Esophagus muscularis mucosa (tissue), 4 donors: ENCODE data around the gene H2AZ2. TPM values are rescaled to one million over a fixed set of nuclear protein-coding genes. Genes with fewer than 3 reads are reported as not detected.

Experiments used
- DNase-seq: peaks from one replicate; pipeline ENCODE4 v3.0.0-alpha.2; 2017; ENCODE audit errors: extremely low spot score
- H3K27ac ChIP-seq, 4 donors: fragments of 200-600 bp; sonication (generic); replicated peaks in 1 of 4; 1 replicate in 3 of 4; 2 replicates in 1 of 4; pipeline ENCODE4 v1.5.1; 2016 to 2019; ENCODE audit warnings: mild to moderate bottlenecking in 1 of 4
- H3K27me3 ChIP-seq, 4 donors: fragments of 200-600 bp; sonication (generic); one replicate each; pipeline versions ENCODE4 v1.5.1 to v1.6.0; 2016 to 2019
- H3K36me3 ChIP-seq, 4 donors: fragments of 200-600 bp; sonication (generic); one replicate each; pipeline ENCODE4 v1.5.1; 2016 to 2019
- H3K4me1 ChIP-seq, 4 donors: fragments of 200-600 bp; sonication (generic); one replicate each; pipeline ENCODE4 v1.5.1; 2016 to 2019
- H3K4me3 ChIP-seq, 4 donors: fragments of 200-600 bp; sonication (generic); 1 replicate in 2 of 4; 2 replicates in 2 of 4; pipeline ENCODE4 v1.5.1; 2016 to 2019; ENCODE audit warnings: mild to moderate bottlenecking in 4 of 4, moderate library complexity in 1 of 4
- H3K9me3 ChIP-seq, 4 donors: fragments of 200-600 bp; sonication (generic); 1 replicate in 3 of 4; 2 replicates in 1 of 4; pipeline ENCODE4 v1.5.1; 2016 to 2019
- CTCF ChIP-seq, 3 experiments: fragments of 200-600 bp in 2 of 3; fragments of 450-650 bp in 1 of 3; sonication (generic) in 2 of 3; IDR thresholded peaks; one replicate each; pipeline ENCODE4 v1.5.1; 2017 to 2019; ENCODE audit warnings: antibody characterized with exemption in 3 of 3, mild to moderate bottlenecking in 2 of 3, moderate library complexity in 1 of 3
- EP300 ChIP-seq: sonication (generic); formaldehyde crosslinking; IDR thresholded peaks from one replicate; pipeline ENCODE4 v1.6.1; 2017; ENCODE audit warnings: antibody characterized with exemption
- POLR2A ChIP-seq: fragments of 450-650 bp; IDR thresholded peaks from one replicate; pipeline ENCODE4 v1.6.1; 2017; ENCODE audit warnings: antibody characterized with exemption, moderate library complexity, mild to moderate bottlenecking, low read depth
- POLR2AphosphoS5 ChIP-seq, 2 donors: sonication (generic); formaldehyde crosslinking; IDR thresholded peaks; one replicate each; pipeline ENCODE4 v1.6.1; 2017; ENCODE audit warnings: antibody characterized with exemption in 2 of 2
- WGBS: methylation state at CpG from one replicate; pipeline ENCODE4 v1.1.5; 2018; 5-methylcytosine and 5-hydroxymethylcytosine counted together
- intact Hi-C: fragments of 100-400 bp; cut with DNase I; formaldehyde crosslinking; loops from one replicate; pipeline ENCODE4 v1.15.1; 2023
- total RNA-seq, 4 donors: library from RNA; depleted of rRNA; stranded (reverse); fragments of >200 nt; gene quantifications; one replicate each; pipeline versions ENCODE4 v1.1.0 to v1.2.1, GENCODE V29; 2016

H2AZ2 gene
- total RNA-seq, 4 donors from 2014 or later: 175 to 227 (median 203) TPM

- Histone ChIP-seq H3K4me1 (peaks cover 25 to 43% (median 38%) of the 10 kb centered on the region in 4 donors), H3K4me3 (no peak overlapping the region), H3K36me3 (peaks cover 46 to 64% (median 57%) of the 10 kb centered on the region in 4 donors), H3K27ac (peak overlapping the region in 1 of 4 donors; percentile 33), H3K27me3 (no peaks in the 10 kb centered on the region), H3K9me3 (no peaks in the 10 kb centered on the region)
- WGBS: 72% methylated on average over 4 of the region's 4 CpGs
- no peak for TF ChIP-seq POLR2AphosphoS5 (IDR thresholded peaks at IDR 0.05)
- TF ChIP-seq CTCF (IDR thresholded peaks at IDR 0.05): no peak
- TF ChIP-seq EP300: no peak
- no peak for TF ChIP-seq POLR2A
- no peak for DNase-seq
- intact Hi-C loops: no loop called here
These were observed 47.9 kb downstream of the H2AZ2 start for GRCh38 chr7:44799939-44800338.

- H3K4me3 ChIP-seq: peak overlapping the region; percentile 75 to 91 (median 86)
- H3K27ac ChIP-seq: peak overlapping the region in 3 of 4 donors; percentile 95 to 100 (median 99)
- intact Hi-C loops: no loop called here
These were observed 49.1 kb downstream of the H2AZ2 start for GRCh38 chr7:44798649-44799305.

GRCh38 chr7:44797329-44798258 lies 50.3 kb downstream of the H2AZ2 start:
- Histone ChIP-seq H3K36me3 (peaks cover 30 to 40% (median 36%) of the 10 kb centered on the region in 4 donors), H3K9me3 (no peaks in the 10 kb centered on the region), H3K4me3 (peak overlapping the region; percentile 75 to 91 (median 86)), H3K27ac (peak overlapping the region; percentile 95 to 100 (median 100)), H3K4me1 (peaks cover 25 to 46% (median 40%) of the 10 kb centered on the region in 4 donors), H3K27me3 (no peaks in the 10 kb centered on the region)
- peak; percentile 96 for DNase-seq
- 5% methylated on average over 13 of the region's 26 CpGs for WGBS
- no peak for TF ChIP-seq POLR2A
- TF ChIP-seq CTCF (IDR thresholded peaks at IDR 0.05): peak; percentile 22 to 38 (median 35)
- peak; percentile 75 to 81 for TF ChIP-seq POLR2AphosphoS5 (IDR thresholded peaks at IDR 0.05)
- peak; percentile 45 for TF ChIP-seq EP300
- intact Hi-C loops: loop anchor here (2.0 kb wide), 1 partner anchor 49 kb away; no protein-coding TSS in a partner anchor

More at GRCh38 chr7:44798649-44799305, 49.1 kb downstream of the H2AZ2 start:
- H3K9me3 ChIP-seq: no peaks in the 10 kb centered on the region
- peaks cover 25 to 46% (median 40%) of the 10 kb centered on the region in 4 donors for H3K4me1 ChIP-seq
- 14% methylated on average over 2 of the region's 2 CpGs for WGBS
- no peak for TF ChIP-seq CTCF (IDR thresholded peaks at IDR 0.05)
- no peak for TF ChIP-seq POLR2AphosphoS5 (IDR thresholded peaks at IDR 0.05)
- no peak for TF ChIP-seq EP300
- TF ChIP-seq POLR2A: no peak
- H3K36me3 ChIP-seq: peaks cover 42 to 52% (median 47%) of the 10 kb centered on the region in 4 donors
- H3K27me3 ChIP-seq: no peaks in the 10 kb centered on the region
- no peak for DNase-seq

DNA sequence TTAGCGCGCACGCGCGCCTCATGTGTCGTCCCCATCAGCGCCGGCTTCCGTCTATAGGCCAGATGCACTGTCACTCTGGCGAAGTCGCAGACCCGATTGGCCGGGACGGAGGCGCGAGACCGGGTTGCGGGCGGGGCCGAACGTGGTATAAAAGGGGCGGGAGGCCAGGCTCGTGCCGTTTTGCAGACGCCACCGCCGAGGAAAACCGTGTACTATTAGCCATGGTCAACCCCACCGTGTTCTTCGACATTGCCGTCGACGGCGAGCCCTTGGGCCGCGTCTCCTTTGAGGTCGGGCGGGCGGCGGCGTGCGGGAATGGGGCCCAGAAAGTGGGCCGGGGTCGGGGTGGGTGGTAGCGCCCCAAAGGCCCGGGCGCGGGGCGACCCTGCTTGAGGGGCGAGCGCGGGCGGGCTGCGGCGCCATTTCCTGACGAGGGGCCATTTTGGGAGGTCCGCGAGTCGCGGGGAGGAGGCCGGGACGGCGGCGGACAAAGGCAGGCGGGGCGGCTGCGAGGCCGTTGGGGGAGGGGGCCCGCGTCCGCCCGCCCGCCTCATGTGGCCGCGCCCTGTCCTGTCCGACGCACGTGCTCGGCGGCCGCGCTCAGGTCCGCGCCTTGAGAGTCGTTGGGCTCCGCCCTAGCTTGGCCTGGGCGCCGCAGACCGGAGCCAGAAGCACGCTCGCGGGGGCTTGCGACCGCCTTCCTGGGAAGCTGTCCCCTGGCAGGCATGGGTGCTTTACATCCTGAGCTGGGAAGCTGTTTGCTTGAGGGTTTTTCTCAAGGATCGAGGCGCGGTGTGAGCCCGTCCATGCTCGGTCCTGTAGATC lies 51.2 kb downstream of the H2AZ2 start, which contains the start of gene PPIA:
Gene PPIA (plus strand): TSS at position 178 of the 825 bp plus-strand sequence. CDS start 44 bp downstream, at position 222.
- 0% methylated on average over 42 of the region's 99 CpGs for WGBS
- peak within 1 kb of the TSS; percentile 75 to 91 (median 86) for H3K4me3 ChIP-seq
- TF ChIP-seq EP300 (no peak), CTCF (IDR thresholded peaks at IDR 0.05) (no peak), POLR2A (peak; percentile 87), POLR2AphosphoS5 (IDR thresholded peaks at IDR 0.05) (peak; percentile 88 to 96)
- H3K4me1 ChIP-seq: peaks cover 25 to 49% (median 42%) of the 10 kb centered on the region in 4 donors
- peak; percentile 99 for DNase-seq
- H3K9me3 ChIP-seq: no peaks in the 10 kb centered on the region
- H3K27ac ChIP-seq: peak within 1 kb of the TSS; percentile 95 to 100 (median 100)
- no peaks in the 10 kb centered on the region for H3K27me3 ChIP-seq
- H3K36me3 ChIP-seq: peaks cover 21 to 32% (median 27%) of the 10 kb centered on the region in 4 donors
- intact Hi-C loops: loop anchor here (2.0 kb wide), 1 partner anchor 50 kb away; no protein-coding TSS in a partner anchor
